ENCODE results near the gene EVI5.
"Not testable (repeated sequence)": the region's sequence is repeated elsewhere in the genome, so short reads cannot be mapped to it uniquely, and the experiment has no call there.

The EVI5 gene

GRCh38 chr1:92747735-92748134 lies 37.2 kb downstream of the EVI5 start:
- DNase-seq: no peak

GRCh38 chr1:92746255-92746654 lies 38.7 kb downstream of the EVI5 start:
- not testable (repeated sequence) for DNase-seq

- DNase-seq: no peak
Measured at GRCh38 chr1:92743221-92743620, 41.7 kb downstream of the EVI5 start.

- no peak for DNase-seq
Measured at GRCh38 chr1:92739669-92740524, 45.0 kb downstream of the EVI5 start.

- DNase-seq: no peak
Measured at GRCh38 chr1:92736395-92736794, 48.5 kb downstream of the EVI5 start.

- no peak for DNase-seq
Measured at GRCh38 chr1:92730476-92730875, 54.4 kb downstream of the EVI5 start.

GRCh38 chr1:92728697-92729096 lies 56.2 kb downstream of the EVI5 start:
- no peak for DNase-seq

GRCh38 chr1:92723713-92724112 lies 61.2 kb downstream of the EVI5 start:
- DNase-seq: not testable (repeated sequence)

GRCh38 chr1:92721886-92722285 lies 63.0 kb downstream of the EVI5 start:
- no peak for DNase-seq

- DNase-seq: not testable (repeated sequence)
Measured at GRCh38 chr1:92721157-92721556, 63.8 kb downstream of the EVI5 start.

GRCh38 chr1:92715476-92715951 lies 69.4 kb downstream of the EVI5 start:
- DNase-seq: not testable (repeated sequence)

- DNase-seq: no peak
Measured at GRCh38 chr1:92713939-92714338, 71.0 kb downstream of the EVI5 start.

GRCh38 chr1:92711473-92712165 lies 73.3 kb downstream of the EVI5 start:
- DNase-seq: no peak

GRCh38 chr1:92709738-92710137 lies 75.2 kb downstream of the EVI5 start:
- DNase-seq: no peak

GRCh38 chr1:92708368-92708950 lies 76.4 kb downstream of the EVI5 start:
- DNase-seq: no peak

GRCh38 chr1:92707709-92708108 lies 77.2 kb downstream of the EVI5 start:
- DNase-seq: no peak

- DNase-seq: no peak
Measured at GRCh38 chr1:92707292-92707691, 77.6 kb downstream of the EVI5 start.

- DNase-seq: no peak
Measured at GRCh38 chr1:92705446-92705845, 79.5 kb downstream of the EVI5 start.

GRCh38 chr1:92701147-92701546 lies 83.8 kb downstream of the EVI5 start:
- DNase-seq: no peak

- DNase-seq: no peak
Measured at GRCh38 chr1:92698932-92699331, 86.0 kb downstream of the EVI5 start.

- no peak for DNase-seq
Measured at GRCh38 chr1:92695104-92695503, 89.8 kb downstream of the EVI5 start.

- DNase-seq: no peak
Measured at GRCh38 chr1:92691925-92692324, 93.0 kb downstream of the EVI5 start.

- no peak for DNase-seq
Measured at GRCh38 chr1:92690212-92690906, 94.5 kb downstream of the EVI5 start.

All from NCI-H1436 treated with DMSO at 0.1 percent for 48 hours (cell line).